ENCODE data around the gene SP7.
A peak's percentile ranks its signal among the peaks of the same experiment; 100 is the strongest.

SP7 gene

DNA sequence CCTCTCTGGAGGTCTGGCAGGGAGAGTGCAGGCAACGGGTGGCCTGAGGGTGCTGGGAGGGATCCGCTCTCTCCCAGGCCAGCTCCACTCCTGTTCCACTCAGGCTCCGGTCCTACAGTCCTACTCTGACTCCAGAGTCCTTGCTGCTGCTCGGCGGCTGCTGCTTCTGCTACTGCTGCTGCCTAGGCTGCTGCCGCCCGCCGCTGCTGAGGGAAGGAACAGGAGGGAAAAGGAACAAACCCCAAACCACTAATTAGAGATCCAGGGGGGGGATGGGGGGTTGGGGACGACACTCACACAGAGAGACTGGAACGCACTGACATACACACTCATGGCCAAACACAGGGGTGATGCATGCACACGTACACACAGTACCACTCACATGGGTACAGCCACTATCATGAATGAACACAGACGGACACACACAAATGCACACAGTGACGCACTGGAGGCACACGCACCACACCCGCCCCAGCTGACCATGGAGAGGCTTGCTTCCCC lies at the start of gene SP7:
Gene SP7 (minus strand): TSS at position 174 of the 501 bp plus-strand sequence. CDS start 708 bp downstream, outside the sequence.
- DNase-seq (ENCODE audit: insufficient read length, low spot score) (no peak), FAIRE-seq (no peak)
- TF ChIP-seq, protein P1, sequence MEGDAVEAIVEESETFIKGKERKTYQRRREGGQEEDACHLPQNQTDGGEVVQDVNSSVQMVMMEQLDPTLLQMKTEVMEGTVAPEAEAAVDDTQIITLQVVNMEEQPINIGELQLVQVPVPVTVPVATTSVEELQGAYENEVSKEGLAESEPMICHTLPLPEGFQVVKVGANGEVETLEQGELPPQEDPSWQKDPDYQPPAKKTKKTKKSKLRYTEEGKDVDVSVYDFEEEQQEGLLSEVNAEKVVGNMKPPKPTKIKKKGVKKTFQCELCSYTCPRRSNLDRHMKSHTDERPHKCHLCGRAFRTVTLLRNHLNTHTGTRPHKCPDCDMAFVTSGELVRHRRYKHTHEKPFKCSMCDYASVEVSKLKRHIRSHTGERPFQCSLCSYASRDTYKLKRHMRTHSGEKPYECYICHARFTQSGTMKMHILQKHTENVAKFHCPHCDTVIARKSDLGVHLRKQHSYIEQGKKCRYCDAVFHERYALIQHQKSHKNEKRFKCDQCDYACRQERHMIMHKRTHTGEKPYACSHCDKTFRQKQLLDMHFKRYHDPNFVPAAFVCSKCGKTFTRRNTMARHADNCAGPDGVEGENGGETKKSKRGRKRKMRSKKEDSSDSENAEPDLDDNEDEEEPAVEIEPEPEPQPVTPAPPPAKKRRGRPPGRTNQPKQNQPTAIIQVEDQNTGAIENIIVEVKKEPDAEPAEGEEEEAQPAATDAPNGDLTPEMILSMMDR (IDR thresholded peaks at IDR 0.05; ENCODE audit: insufficient read depth, missing control alignments), result no peak

DNA sequence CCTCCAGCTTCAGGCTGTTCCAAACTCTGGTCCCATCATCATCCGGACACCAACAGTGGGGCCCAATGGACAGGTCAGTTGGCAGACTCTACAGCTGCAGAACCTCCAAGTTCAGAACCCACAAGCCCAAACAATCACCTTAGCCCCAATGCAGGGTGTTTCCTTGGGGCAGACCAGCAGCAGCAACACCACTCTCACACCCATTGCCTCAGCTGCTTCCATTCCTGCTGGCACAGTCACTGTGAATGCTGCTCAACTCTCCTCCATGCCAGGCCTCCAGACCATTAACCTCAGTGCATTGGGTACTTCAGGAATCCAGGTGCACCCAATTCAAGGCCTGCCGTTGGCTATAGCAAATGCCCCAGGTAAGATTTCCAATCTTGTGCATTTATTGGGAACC lies 47.1 kb upstream of the SP7 start:
- no peak for DNase-seq (ENCODE audit: insufficient read length, low spot score)
- FAIRE-seq, result no peak
- TF ChIP-seq, protein P1 (IDR thresholded peaks at IDR 0.05; ENCODE audit: insufficient read depth, missing control alignments), result no peak

DNA sequence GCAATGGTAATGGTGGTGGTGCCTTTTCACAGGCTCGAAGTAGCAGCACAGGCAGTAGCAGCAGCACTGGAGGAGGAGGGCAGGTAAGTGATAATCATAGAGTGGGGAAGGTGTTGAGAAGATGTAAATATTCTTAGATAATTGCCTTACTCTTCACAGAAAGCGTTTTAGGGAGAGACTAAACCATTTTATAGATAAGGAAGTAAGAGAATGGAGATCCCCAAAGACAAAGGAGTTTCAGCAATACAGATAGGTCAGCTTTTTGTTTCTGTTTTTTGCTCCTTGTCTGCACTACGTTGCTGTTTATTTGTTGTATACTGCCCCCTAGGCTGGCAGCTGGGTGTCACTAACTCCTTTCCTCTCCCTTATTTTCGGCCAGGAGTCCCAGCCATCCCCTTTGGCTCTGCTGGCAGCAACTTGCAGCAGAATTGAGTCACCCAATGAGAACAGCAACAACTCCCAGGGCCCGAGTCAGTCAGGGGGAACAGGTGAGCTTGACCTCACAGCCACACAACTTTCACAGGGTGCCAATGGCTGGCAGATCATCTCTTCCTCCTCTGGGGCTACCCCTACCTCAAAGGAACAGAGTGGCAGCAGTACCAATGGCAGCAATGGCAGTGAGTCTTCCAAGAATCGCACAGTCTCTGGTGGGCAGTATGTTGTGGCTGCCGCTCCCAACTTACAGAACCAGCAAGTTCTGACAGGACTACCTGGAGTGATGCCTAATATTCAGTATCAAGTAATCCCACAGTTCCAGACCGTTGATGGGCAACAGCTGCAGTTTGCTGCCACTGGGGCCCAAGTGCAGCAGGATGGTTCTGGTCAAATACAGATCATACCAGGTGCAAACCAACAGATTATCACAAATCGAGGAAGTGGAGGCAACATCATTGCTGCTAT lies 45.8 kb upstream of the SP7 start:
- no peak for FAIRE-seq
- no peak for DNase-seq (ENCODE audit: insufficient read length, low spot score)
- TF ChIP-seq, protein P1 (IDR thresholded peaks at IDR 0.05; ENCODE audit: insufficient read depth, missing control alignments), result peak; percentile 46

DNA sequence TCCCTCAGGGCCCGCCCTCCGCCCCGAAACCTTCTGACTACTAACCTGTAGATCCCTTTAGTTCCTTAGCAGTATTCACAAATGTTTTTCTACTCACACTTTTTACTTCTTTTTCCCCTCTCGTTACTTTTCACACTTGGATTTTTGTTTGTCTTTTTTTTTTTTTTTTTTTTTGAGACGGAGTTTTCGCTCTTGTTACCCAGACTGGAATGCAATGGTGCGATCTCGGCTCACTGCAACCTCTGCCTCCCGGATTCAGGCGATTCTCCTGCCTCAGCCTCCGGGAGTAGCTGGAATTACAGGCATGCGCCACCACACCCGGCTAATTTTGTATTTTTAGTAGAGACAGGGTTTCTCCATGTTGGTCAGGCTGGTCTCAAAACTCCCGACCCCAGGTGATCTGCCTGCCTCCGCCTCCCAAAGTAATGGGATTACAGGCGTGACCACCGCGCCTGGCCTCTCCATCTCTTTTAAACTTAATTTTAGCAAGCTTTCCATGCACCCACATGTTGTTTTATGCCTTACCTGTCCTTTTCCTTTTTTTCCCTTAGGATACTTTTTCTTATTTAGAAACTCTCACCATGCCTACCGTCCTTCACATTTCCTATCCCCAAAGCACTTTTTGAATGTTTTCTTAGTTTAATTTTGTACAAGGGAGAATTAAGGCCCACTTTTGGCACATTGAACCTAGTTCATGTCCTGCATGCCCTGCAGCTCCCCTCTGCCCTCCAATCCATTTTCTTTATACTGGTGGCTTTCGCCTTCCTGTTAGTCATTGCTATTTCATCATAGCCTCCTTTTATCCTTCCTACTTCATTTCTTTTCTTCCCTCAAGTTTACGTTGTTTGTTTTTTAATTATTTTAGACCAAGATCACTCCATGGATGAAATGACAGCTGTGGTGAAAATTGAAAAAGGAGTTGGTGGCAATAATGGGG lies 44.9 kb upstream of the SP7 start:
- DNase-seq (ENCODE audit: insufficient read length, low spot score), result no peak
- TF ChIP-seq, protein P1 (IDR thresholded peaks at IDR 0.05; ENCODE audit: insufficient read depth, missing control alignments), result no peak
- no peak for FAIRE-seq

DNA sequence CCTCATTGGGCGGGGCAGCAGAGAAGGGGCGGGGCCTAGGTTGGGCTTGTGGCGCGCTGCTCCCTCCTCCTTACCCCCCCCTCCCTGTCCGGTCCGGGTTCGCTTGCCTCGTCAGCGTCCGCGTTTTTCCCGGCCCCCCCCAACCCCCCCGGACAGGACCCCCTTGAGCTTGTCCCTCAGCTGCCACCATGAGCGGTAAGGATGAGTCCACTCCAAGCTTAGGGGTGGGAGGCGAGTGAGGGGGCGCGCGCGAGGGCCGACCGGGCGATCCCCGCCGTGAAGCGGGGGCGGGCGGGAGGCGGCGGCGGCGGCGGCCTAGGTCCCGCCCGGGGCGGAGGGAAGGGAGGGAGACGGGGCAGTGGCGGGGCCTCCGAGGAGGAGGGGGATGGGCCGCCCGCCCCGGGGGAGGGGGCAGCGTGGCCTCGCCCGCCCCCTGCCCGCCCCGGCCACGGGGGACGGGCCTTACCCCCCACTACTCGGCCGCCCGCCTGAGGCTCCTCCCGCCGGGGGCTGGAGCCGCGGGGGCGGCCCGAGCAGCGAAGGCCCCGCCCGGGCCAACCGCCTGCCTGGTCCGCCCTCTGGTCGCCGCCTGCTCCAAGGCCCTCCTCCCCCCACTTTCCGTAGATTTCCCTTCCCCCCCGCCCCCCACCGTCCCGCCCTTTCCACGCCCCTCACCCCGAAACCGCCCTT lies 44.1 kb upstream of the SP7 start, which contains the start of gene SP1:
Gene SP1 (plus strand): TSS at position 73 of the 690 bp plus-strand sequence. CDS start 116 bp downstream, at position 189.
- TF ChIP-seq, protein P1 (IDR thresholded peaks at IDR 0.05; ENCODE audit: insufficient read depth, missing control alignments), result no peak
- no peak for FAIRE-seq
- no peak for DNase-seq (ENCODE audit: insufficient read length, low spot score)

DNA sequence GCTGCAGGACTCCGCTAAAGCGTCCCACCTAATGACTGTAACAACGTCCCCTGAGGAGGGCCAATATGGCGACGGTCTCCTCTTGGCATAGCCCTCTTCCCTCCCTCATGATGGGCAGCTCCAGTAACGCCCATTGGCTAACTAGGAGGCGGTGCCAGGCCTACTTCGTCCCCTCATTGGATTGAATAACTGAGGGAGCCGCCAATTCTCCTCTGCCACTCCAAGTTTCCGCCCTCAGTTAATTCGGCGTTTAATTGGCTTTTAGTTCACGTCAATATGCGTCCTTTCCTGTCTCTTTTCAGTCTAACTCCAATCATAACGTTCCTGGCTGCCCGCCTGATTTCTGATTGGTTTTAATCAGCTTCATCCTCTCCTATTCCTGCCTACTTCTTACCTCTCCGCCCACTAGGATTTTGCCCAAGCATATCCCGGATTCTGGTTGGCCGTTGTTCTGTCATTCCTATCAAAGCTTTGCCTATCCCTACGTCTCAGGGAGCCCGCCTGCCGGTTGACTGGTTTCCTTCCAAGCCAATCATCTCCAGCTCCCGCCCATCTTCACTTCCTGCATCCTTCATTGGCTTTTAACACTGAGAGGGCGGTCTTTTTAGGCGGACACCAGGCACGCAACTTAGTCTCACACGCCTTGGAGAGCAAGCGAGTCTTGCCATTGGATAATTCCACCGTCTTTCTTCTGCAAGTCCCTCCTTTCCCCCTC lies 43.4 kb upstream of the SP7 start:
- DNase-seq (ENCODE audit: insufficient read length, low spot score) (peak; percentile 83), FAIRE-seq (peak; percentile 76)
- TF ChIP-seq, protein P1 (IDR thresholded peaks at IDR 0.05; ENCODE audit: insufficient read depth, missing control alignments), result no peak
